DMS53 treated with DMSO at 0.1 percent for 48 hours (cell line): ENCODE results near the gene MAPK10.
"Not testable (repeated sequence)": the region's sequence is repeated elsewhere in the genome, so short reads cannot be mapped to it uniquely, and the experiment has no call there.

Experiments used
- DNase-seq: peaks from one replicate; lab custom pipeline; 2025; ENCODE audit not compliant: unreplicated experiment; lab: John Stamatoyannopoulos, UW

MAPK10 gene

GRCh38 chr4:86048426-86048825 is 311.4 kb downstream of the MAPK10 start:
- no peak for DNase-seq

GRCh38 chr4:86044593-86044985 is 315.3 kb downstream of the MAPK10 start:
- no peak for DNase-seq

GRCh38 chr4:86043755-86044592 is 315.9 kb downstream of the MAPK10 start:
- peak; percentile 16 for DNase-seq

GRCh38 chr4:86038037-86038436 is 321.8 kb downstream of the MAPK10 start:
- DNase-seq = no peak

- peak; percentile 41 for DNase-seq
These were observed 323.1 kb downstream of the MAPK10 start for GRCh38 chr4:86036736-86037135.

GRCh38 chr4:86035688-86036087 is 324.2 kb downstream of the MAPK10 start:
- DNase-seq = no peak

GRCh38 chr4:86034616-86035015 is 325.2 kb downstream of the MAPK10 start:
- DNase-seq = no peak

GRCh38 chr4:86033171-86033570 is 326.7 kb downstream of the MAPK10 start:
- DNase-seq = no peak

GRCh38 chr4:86032476-86033022 is 327.3 kb downstream of the MAPK10 start:
- no peak for DNase-seq

- DNase-seq = no peak
These were observed 327.9 kb downstream of the MAPK10 start for GRCh38 chr4:86031927-86032326.

GRCh38 chr4:86026720-86027119 is 333.1 kb downstream of the MAPK10 start:
- DNase-seq = no peak

- not testable (repeated sequence) for DNase-seq
These were observed 338.2 kb downstream of the MAPK10 start for GRCh38 chr4:86021671-86022070.

- no peak for DNase-seq
These were observed 339.9 kb downstream of the MAPK10 start for GRCh38 chr4:86019906-86020305.

- DNase-seq = no peak
These were observed 340.5 kb downstream of the MAPK10 start for GRCh38 chr4:86019362-86019761.

GRCh38 chr4:86015412-86016350 is 344.2 kb downstream of the MAPK10 start:
- DNase-seq = no peak

- no peak for DNase-seq
These were observed 345.3 kb downstream of the MAPK10 start for GRCh38 chr4:86014599-86014998.

- DNase-seq = no peak
These were observed 346.2 kb downstream of the MAPK10 start for GRCh38 chr4:86013621-86014020.

GRCh38 chr4:86011117-86011516 is 348.7 kb downstream of the MAPK10 start:
- no peak for DNase-seq

- DNase-seq = no peak
These were observed 352.8 kb downstream of the MAPK10 start for GRCh38 chr4:86007042-86007441.

- no peak for DNase-seq
These were observed 353.8 kb downstream of the MAPK10 start for GRCh38 chr4:86006057-86006456.

- no peak for DNase-seq
These were observed 355.8 kb downstream of the MAPK10 start for GRCh38 chr4:86004030-86004429.

- DNase-seq = no peak
These were observed 358.3 kb downstream of the MAPK10 start for GRCh38 chr4:86001591-86001990.
